Measurements from ENCODE around the gene ALG5.

Gene ALG5

DNA sequence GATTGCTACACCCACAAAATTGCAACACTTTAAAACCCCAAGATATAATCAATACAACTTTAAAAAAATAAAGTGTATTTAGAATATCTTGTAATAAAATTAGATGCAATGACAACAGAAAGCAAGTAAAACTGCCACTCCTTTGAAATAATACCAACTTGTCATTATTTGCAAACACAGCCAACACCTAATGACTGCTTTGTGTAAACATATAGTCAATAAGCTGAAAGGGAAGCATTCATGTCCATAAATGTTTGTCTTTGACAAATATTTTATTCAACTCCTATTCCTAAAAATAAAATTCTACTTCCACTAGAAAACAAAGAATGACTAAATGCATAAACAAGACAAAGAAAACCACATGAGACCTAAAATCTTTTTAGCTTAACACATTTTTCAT lies 85.7 kb downstream of the ALG5 start:
- no peak for DNase-seq

DNA sequence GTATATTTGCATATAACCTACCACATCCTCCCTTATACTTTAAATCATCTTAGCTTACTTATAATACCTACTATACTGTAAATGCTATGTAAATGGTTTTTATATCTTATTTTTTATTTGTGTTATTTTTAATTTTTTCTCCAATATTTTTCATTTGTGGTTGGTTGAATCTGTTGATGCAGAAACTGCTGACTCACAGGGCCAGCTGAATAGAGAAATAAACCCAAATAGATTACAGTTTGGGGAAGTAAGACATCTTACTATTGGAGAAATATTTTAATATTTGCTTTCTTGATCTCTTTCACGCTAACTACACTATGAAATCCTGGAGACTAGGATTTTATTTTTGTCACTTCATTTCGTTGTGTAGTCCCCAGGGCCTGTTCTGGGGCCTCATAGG lies 86.2 kb downstream of the ALG5 start:
- DNase-seq = no peak

DNA sequence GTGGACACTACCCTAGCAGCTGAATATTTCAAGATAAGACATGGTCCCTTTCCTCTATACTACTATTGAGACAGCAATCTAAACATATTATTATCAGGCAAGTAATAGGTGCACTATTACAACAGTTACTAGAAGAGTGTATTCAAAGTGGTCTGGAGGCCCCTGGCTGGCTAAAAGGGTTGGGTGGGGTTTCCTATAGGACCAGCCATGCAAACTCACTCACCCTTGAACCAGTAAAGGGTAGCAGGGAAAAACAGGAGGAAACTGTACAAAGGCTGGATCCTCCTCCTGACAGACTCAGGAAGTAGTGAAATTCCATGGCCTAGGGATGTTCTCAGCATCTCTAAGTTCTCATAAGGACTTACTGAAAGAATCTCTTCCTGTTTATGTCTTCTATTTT lies 86.8 kb downstream of the ALG5 start:
- no peak for DNase-seq

DNA sequence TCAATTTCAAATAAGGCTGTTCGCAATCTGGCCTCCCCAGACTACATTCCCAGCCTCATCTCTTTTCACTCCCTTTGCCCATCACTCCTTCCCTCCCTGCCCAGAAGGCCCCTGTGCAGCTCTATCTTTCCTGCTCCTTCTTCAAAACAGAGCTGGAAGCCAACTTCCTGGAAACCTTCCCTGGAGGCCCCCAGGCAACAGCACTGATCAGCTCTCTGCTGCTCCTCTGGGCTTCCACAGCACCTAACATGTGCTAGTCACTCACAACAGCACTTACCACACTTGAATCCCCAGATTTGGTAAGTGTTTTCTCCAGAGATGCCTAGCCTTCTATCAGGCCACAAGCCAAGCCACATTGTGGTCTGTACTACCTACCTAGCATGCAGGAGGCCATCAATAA lies 88.6 kb downstream of the ALG5 start:
- no peak for DNase-seq

DNA sequence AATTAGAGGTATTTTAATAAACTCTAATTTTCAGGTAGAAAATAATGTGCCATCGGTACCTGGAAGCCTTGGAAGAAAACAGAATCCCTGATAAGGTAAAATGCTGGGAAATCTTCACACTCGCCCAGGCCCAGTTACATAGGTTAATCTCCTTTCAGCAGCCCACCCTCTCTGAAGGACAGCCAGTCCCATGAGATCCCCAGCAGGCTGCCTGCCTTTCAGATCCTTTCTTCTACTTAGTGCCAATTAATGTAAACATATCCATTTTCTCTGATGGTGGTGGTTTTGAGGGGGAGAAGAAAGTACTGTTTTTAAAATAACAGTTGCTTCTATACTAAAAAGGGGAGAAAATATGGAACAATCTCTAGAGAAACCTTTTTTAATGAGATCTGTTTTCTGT lies 91.3 kb downstream of the ALG5 start:
- no peak for DNase-seq

DNA sequence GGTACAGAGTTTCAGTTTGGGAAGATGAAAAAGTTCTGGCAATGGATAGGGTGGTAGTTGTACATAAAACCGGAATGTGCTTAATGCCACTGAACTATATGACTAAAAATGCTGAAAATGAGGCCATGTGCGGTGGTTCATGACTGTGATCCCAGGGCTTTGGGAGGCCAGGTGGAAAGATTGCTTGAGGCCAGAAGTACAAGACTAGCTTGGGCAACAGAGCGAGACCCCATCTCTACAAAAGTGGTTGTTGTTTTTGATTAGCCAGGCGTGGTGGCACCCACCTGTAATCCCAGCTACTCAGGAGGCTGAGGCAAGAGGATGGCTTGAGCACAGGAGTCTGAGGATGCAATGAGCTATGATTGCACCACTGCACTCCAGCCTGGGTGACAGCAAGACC lies 91.9 kb downstream of the ALG5 start:
- no peak for DNase-seq

DNA sequence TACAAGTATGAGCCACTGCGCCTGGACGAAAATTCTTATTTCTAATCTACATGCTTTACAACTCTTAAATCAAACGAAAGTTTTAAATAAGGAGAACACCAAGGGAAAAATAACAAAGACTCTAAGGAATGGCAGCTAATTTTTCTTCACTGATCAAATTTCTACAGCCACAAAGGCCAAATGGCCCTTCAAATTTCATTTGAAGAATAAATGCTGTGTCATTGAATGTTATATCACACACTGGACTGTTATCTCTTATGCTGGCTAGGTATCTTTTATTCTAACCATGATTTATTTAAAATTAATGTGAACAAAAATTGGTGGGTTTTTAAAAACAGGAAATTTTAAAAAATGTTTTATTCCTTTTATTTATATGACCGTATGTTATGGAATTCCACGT lies 93.2 kb downstream of the ALG5 start:
- no peak for DNase-seq

DNA sequence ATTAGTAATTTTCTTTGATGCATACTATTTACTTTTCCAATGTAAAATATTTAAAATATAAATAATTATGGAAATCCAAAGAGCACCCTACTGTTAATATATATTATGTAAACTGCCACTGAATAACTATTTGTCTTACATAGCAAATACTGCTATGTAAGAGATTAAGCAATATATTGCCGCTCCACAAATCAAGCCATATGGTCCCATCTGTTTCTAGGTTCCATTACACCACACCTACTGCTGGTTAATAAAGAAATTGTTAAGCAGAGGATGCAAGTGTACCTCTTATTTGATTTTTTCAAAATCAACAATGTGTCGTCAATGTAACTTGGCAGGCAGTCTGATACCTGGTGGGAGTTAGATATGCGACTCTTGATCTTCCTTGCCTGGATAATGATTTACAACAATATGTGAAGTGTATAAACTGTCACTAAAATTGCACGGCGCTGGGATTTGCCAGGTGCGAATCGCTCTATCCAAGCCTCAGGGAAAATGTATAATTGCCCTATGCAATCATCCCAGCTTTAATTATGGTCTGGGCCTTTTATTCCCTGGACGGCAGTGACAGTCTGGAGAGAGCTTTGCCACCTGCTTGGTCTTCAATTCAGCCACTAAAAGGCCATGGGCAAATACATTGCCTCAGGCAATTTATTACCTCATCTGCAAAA lies 95.1 kb downstream of the ALG5 start:
- DNase-seq = no peak

Measured in inflammatory macrophage treated with lipopolysaccharide for 1 hour (primary cell).